ENCODE data around the gene NFATC4.
"Not testable (repeated sequence)": the region's sequence is repeated elsewhere in the genome, so short reads cannot be mapped to it uniquely, and the experiment has no call there.

The NFATC4 gene

GRCh38 chr14:24366721-24367513 lies 1.1 kb upstream of the NFATC4 start:
- DNase-seq (ENCODE audit: low spot score), result peak; percentile 98

GRCh38 chr14:24368212-24368561 lies 203 bp downstream of the NFATC4 start:
- no peak for DNase-seq (ENCODE audit: low spot score)

GRCh38 chr14:24368562-24369252 lies 723 bp downstream of the NFATC4 start:
- peak; percentile 72 for DNase-seq (ENCODE audit: low spot score)

- DNase-seq (ENCODE audit: low spot score), result no peak
Observed at GRCh38 chr14:24369463-24369862, 1.5 kb downstream of the NFATC4 start.

- no peak for DNase-seq (ENCODE audit: low spot score)
Observed at GRCh38 chr14:24369907-24370687, 2.1 kb downstream of the NFATC4 start.

GRCh38 chr14:24370748-24371147 lies 2.8 kb downstream of the NFATC4 start:
- no peak for DNase-seq (ENCODE audit: low spot score)

- DNase-seq (ENCODE audit: low spot score), result not testable (repeated sequence)
Observed at GRCh38 chr14:24371605-24372004, 3.6 kb downstream of the NFATC4 start.

- peak; percentile 20 for DNase-seq (ENCODE audit: low spot score)
Observed at GRCh38 chr14:24372701-24373416, 4.9 kb downstream of the NFATC4 start.

- DNase-seq (ENCODE audit: low spot score), result no peak
Observed at GRCh38 chr14:24376448-24377070, 8.6 kb downstream of the NFATC4 start.

GRCh38 chr14:24377126-24377525 lies 9.1 kb downstream of the NFATC4 start:
- no peak for DNase-seq (ENCODE audit: low spot score)

GRCh38 chr14:24377657-24378056 lies 9.7 kb downstream of the NFATC4 start:
- DNase-seq (ENCODE audit: low spot score), result no peak

- DNase-seq (ENCODE audit: low spot score), result no peak
Observed at GRCh38 chr14:24378327-24378726, 10.3 kb downstream of the NFATC4 start.

- no peak for DNase-seq (ENCODE audit: low spot score)
Observed at GRCh38 chr14:24378981-24379906, 11.3 kb downstream of the NFATC4 start.

GRCh38 chr14:24379907-24380730 lies 12.1 kb downstream of the NFATC4 start:
- no peak for DNase-seq (ENCODE audit: low spot score)

- DNase-seq (ENCODE audit: low spot score), result no peak
Observed at GRCh38 chr14:24381363-24382063, 13.5 kb downstream of the NFATC4 start.

- no peak for DNase-seq (ENCODE audit: low spot score)
Observed at GRCh38 chr14:24382064-24382371, 14.0 kb downstream of the NFATC4 start.

GRCh38 chr14:24384169-24384568 lies 16.2 kb downstream of the NFATC4 start:
- DNase-seq (ENCODE audit: low spot score), result no peak

GRCh38 chr14:24385524-24385923 lies 17.5 kb downstream of the NFATC4 start:
- no peak for DNase-seq (ENCODE audit: low spot score)

- DNase-seq (ENCODE audit: low spot score), result no peak
Observed at GRCh38 chr14:24387009-24387345, 19.0 kb downstream of the NFATC4 start.
